HEK293T (cell line): ENCODE measurements around the gene MLX.
A peak's percentile ranks its signal among the peaks of the same experiment; 100 is the strongest.

Source experiments
- CTCF ChIA-PET: fragments of 350-600 bp; formaldehyde crosslinking; extraction: SDS; loops from one replicate; lab custom pipeline; 2021; ENCODE audit warnings: antibody characterized with exemption, inconsistent platforms; lab: Yijun Ruan, JAX
- POLR2A ChIA-PET: fragments of 350-600 bp; formaldehyde crosslinking; extraction: SDS; loops from one replicate; lab custom pipeline; 2020; ENCODE audit warnings: antibody characterized with exemption, inconsistent platforms; lab: Yijun Ruan, JAX
- DNase-seq: peaks from one replicate; pipeline ENCODE4 v3.0.0; 2012; ENCODE audit warnings: mixed read lengths; ENCODE audit errors: extremely low spot score
- ARNT ChIP-seq: fragments of 450-650 bp; IDR thresholded peaks from 2 replicates; pipeline ENCODE4 v1.6.1; 2017; ENCODE audit warnings: mild to moderate bottlenecking
- BHLHE40 ChIP-seq: fragments of 450-650 bp; IDR thresholded peaks from 2 replicates; pipeline ENCODE4 v1.6.1; 2016; ENCODE audit warnings: mild to moderate bottlenecking, moderate library complexity, borderline replicate concordance
- CTBP1 ChIP-seq: fragments of 450-650 bp; IDR thresholded peaks from 2 replicates; pipeline ENCODE4 v1.6.1; 2016; ENCODE audit warnings: borderline replicate concordance
- ELF4 ChIP-seq: fragments of 450-650 bp; IDR thresholded peaks from 2 replicates; pipeline ENCODE4 v1.6.1; 2017; ENCODE audit warnings: antibody characterized with exemption
- FOXA1 ChIP-seq: fragments of 450-650 bp; IDR thresholded peaks from 2 replicates; pipeline ENCODE4 v1.6.1; 2016; ENCODE audit warnings: mild to moderate bottlenecking
- FOXK2 ChIP-seq: fragments of 450-650 bp; IDR thresholded peaks from 2 replicates; pipeline ENCODE4 v1.6.1; 2016; ENCODE audit warnings: mild to moderate bottlenecking
- FOXM1 ChIP-seq: fragments of 450-650 bp; IDR thresholded peaks from 2 replicates; pipeline ENCODE4 v1.6.1; 2017; ENCODE audit warnings: mild to moderate bottlenecking, borderline replicate concordance
- HDGF ChIP-seq: fragments of 450-650 bp; IDR thresholded peaks from 2 replicates; pipeline ENCODE4 v1.6.1; 2017; ENCODE audit warnings: antibody characterized with exemption, borderline replicate concordance
- L3MBTL2 ChIP-seq: fragments of 450-650 bp; conservative IDR thresholded peaks from 2 replicates; pipeline ENCODE4 v1.6.1; 2016; ENCODE audit warnings: mild to moderate bottlenecking
- LEF1 ChIP-seq: fragments of 450-650 bp; IDR thresholded peaks from 2 replicates; pipeline ENCODE4 v1.6.1; 2017; ENCODE audit warnings: mild to moderate bottlenecking, borderline replicate concordance
- NFRKB ChIP-seq: fragments of 450-650 bp; IDR thresholded peaks from 2 replicates; pipeline ENCODE4 v1.6.1; 2016; ENCODE audit warnings: mild to moderate bottlenecking, moderate library complexity
- SP1 ChIP-seq: fragments of 450-650 bp; IDR thresholded peaks from 2 replicates; pipeline ENCODE4 v1.6.1; 2017
- SUZ12 ChIP-seq: fragments of 450-650 bp; IDR thresholded peaks from 2 replicates; pipeline ENCODE4 v1.6.1; 2016; ENCODE audit warnings: mild to moderate bottlenecking
- TARDBP ChIP-seq: fragments of 450-650 bp; IDR thresholded peaks from 2 replicates; pipeline ENCODE4 v1.6.1; 2016
- ZNF384 ChIP-seq: fragments of 450-650 bp; IDR thresholded peaks from 2 replicates; pipeline ENCODE4 v1.6.1; 2016
- TF ChIP-seq, protein P1 (sequence below): fragments of 450-650 bp; IDR thresholded peaks from 2 replicates; pipeline ENCODE4 v1.6.1; 2016

The MLX gene

DNA sequence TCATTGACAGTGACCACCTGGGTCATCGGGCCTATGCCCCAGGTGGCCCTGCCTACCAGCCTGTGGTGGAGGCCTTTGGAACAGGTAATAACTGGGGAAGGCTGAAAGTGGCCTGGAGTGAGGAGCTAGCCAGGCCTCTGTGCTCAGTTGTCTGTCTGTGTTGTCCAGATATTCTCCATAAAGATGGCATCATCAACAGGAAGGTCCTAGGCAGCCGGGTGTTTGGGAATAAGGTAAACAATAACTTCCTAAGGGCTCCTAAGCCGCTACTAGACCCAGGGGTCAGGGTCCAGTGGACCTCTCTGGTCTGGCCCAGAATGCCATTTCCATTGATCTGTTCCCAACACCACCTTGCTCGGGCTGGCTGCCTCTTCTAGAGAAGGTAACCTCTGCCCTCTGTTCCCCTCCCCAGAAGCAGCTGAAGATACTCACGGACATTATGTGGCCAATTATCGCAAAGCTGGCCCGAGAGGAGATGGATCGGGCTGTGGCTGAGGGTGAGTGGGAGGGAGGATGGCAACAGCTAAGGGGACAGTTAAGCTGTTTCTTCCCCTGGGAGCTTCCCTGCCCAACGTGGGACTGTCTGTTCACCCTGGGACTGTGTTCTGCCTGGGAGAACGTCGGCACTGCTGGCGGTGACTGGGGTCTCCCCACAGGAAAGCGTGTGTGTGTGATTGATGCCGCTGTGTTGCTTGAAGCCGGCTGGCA is 1.9 kb upstream of the MLX start:
- POLR2A ChIA-PET: interaction anchor here (0.8 to 4.7 kb wide), 7 partner anchors 9 to 113 kb away, joined by 3 to 59 read pairs (median 9); partner anchors contain the start of genes NAGLU, PLEKHH3, PSMC3IP and RETREG3
- no peak for TF ChIP-seq BHLHE40
- TF ChIP-seq, protein P1, sequence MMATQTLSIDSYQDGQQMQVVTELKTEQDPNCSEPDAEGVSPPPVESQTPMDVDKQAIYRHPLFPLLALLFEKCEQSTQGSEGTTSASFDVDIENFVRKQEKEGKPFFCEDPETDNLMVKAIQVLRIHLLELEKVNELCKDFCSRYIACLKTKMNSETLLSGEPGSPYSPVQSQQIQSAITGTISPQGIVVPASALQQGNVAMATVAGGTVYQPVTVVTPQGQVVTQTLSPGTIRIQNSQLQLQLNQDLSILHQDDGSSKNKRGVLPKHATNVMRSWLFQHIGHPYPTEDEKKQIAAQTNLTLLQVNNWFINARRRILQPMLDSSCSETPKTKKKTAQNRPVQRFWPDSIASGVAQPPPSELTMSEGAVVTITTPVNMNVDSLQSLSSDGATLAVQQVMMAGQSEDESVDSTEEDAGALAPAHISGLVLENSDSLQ: no peak
- no peak for TF ChIP-seq SUZ12
- no peak for TF ChIP-seq TARDBP
- TF ChIP-seq FOXA1: no peak
- TF ChIP-seq ELF4: no peak
- TF ChIP-seq SP1: no peak
- no peak for TF ChIP-seq CTBP1
- TF ChIP-seq ARNT: no peak
- TF ChIP-seq HDGF: no peak
- no peak for TF ChIP-seq FOXK2
- no peak for TF ChIP-seq ZNF384
- TF ChIP-seq LEF1: no peak
- no peak for TF ChIP-seq FOXM1
- TF ChIP-seq NFRKB: no peak
- no peak for DNase-seq
- CTCF ChIA-PET: no interaction called here

DNA sequence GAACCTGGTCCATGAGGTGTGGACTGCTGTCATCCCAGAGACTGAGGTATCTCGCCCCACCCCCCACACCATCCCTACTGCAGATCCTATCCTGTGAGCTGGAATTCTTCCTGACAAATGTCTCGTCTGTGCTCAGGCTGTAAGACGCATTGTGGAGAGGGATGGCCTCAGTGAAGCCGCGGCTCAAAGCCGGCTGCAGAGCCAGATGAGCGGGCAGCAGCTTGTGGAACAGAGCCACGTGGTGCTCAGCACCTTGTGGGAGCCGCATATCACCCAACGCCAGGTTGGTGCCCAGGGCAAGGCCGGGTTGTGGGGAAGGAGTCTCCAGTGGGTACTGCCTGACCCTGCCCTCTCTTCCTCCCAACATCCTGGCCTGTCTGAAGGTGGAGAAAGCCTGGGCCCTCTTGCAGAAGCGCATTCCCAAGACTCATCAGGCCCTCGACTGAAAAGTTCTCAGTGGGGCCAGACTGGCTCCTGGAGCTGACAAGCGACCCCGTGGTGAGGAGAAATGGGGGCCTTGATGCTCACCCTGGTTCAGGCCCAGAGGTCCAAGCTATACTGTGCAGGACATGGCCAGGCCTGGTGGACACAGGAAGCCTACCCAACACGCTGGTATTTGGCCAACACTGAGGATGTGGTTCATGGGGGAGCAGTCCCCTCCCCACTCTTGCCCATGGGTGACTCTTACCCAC is 1.2 kb upstream of the MLX start:
- DNase-seq: no peak
- no peak for TF ChIP-seq FOXK2
- no peak for TF ChIP-seq ZNF384
- no peak for TF ChIP-seq SP1
- TF ChIP-seq FOXA1: no peak
- TF ChIP-seq FOXM1: no peak
- no peak for TF ChIP-seq ARNT
- TF ChIP-seq BHLHE40: no peak
- TF ChIP-seq TARDBP: no peak
- TF ChIP-seq, protein P1: no peak
- TF ChIP-seq CTBP1: no peak
- ChIA-PET CTCF (interaction anchor here (0.5 to 0.6 kb wide), 2 partner anchors 11 to 198 kb away, joined by 3 read pairs; no protein-coding TSS in a partner anchor), POLR2A (interaction anchor here (0.8 to 4.7 kb wide), 9 partner anchors 9 to 115 kb away, joined by 3 to 59 read pairs (median 9); partner anchors contain the start of genes NAGLU, PLEKHH3, PSMC3IP and TUBG1)

GRCh38 chr17:42566215-42566882 is 551 bp upstream of the MLX start:
- CTCF ChIA-PET: interaction anchor here (0.5 to 0.6 kb wide), 2 partner anchors 10 to 197 kb away, joined by 3 read pairs; no protein-coding TSS in a partner anchor
- DNase-seq: no peak

DNA sequence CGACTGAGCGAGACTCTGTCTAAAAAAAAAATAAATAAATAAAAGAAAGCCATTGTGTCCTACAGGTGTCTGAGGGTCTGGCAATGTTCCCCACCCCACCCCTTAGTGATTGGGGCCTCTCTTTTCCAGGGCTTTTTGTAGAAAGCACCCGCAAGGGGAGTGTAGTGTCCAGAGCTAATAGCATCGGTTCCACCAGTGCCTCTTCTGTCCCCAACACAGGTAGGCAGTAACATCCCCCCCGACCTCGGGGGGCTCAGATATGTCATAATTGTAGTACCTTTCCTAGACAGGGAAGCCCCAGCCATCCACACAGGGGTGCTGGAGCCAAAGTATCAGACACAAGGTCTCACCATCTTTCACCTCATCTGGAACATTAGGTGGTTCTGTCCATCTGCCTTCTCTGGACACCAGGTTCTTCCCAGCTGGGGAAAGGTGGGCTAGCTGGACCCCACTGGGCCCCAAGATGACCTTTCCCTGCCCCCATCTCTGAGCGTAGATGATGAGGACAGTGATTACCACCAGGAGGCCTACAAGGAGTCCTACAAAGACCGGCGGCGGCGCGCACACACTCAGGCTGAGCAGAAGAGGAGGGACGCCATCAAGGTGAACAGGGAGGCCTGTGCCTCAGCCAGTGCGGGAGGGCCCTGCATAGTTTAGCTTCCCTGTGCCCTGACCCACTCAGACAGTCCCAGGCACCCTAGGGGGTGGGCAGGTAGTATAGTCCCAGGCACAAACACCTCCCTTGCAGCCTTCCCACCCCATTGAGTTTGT is 1.6 kb downstream of the MLX start:
- DNase-seq: no peak
- CTCF ChIA-PET: interaction anchor here (1.9 kb wide), 1 partner anchor 10 kb away, joined by 8 read pairs; no protein-coding TSS in a partner anchor
- no peak for TF ChIP-seq HDGF
- TF ChIP-seq, protein P1: no peak
- TF ChIP-seq LEF1: no peak
- no peak for TF ChIP-seq SUZ12
- no peak for TF ChIP-seq BHLHE40
- TF ChIP-seq ARNT: no peak
- no peak for TF ChIP-seq FOXA1
- no peak for TF ChIP-seq TARDBP
- TF ChIP-seq CTBP1: no peak
- TF ChIP-seq FOXM1: no peak
- TF ChIP-seq SP1: no peak
- no peak for TF ChIP-seq ZNF384
- no peak for TF ChIP-seq ELF4
- TF ChIP-seq FOXK2: no peak
- no peak for TF ChIP-seq NFRKB
- no peak for TF ChIP-seq L3MBTL2
- POLR2A ChIA-PET: interaction anchor here (1.2 to 4.7 kb wide), 4 partner anchors 9 to 108 kb away, joined by 6 to 59 read pairs (median 11); partner anchors contain the start of genes NAGLU, PLEKHH3, PSMC3IP and RETREG3

More at GRCh38 chr17:42566215-42566882, 551 bp upstream of the MLX start:
- no peak for TF ChIP-seq ELF4
- TF ChIP-seq HDGF: peak; percentile 91
- TF ChIP-seq FOXM1: no peak
- POLR2A ChIA-PET: interaction anchor here (0.8 to 4.7 kb wide), 9 partner anchors 11 to 239 kb away, joined by 3 to 59 read pairs (median 5); partner anchors contain the start of genes NAGLU, PLEKHH3, PSMC3IP and TUBG1
